Neural progenitor cell (in vitro differentiated cells): ENCODE results near the gene NKD1. TPM values are rescaled to one million over a fixed set of nuclear protein-coding genes. Genes with fewer than 3 reads are reported as not detected.

Experiments
- DNase-seq: peaks from one replicate; pipeline ENCODE4 v3.0.0-alpha.2; 2016; ENCODE audit warnings: low spot score
- H2AFZ ChIP-seq: fragments of 200-600 bp; sonication (generic); replicated peaks from 2 replicates; pipeline ENCODE4 v1.6.1; 2016; ENCODE audit warnings: antibody characterized with exemption
- H3F3A ChIP-seq: fragments of 200-600 bp; sonication (generic); 2 replicates; pipeline ENCODE4 v1.6.1; 2016; ENCODE audit warnings: antibody characterized with exemption, low read depth
- H3K27ac ChIP-seq: fragments of 200-600 bp; sonication (generic); 2 replicates; pipeline ENCODE4 v1.5.1; 2016; ENCODE audit warnings: mild to moderate bottlenecking
- H3K27me3 ChIP-seq: fragments of 200-600 bp; sonication (generic); 2 replicates; pipeline ENCODE4 v1.6.1; 2016; ENCODE audit warnings: mild to moderate bottlenecking, moderate library complexity
- H3K36me3 ChIP-seq: fragments of 200-600 bp; sonication (generic); 2 replicates; pipeline ENCODE4 v1.5.1; 2016
- H3K4me1 ChIP-seq: fragments of 200-600 bp; sonication (generic); 2 replicates; pipeline ENCODE4 v1.6.1; 2016; ENCODE audit warnings: mixed run types
- H3K4me2 ChIP-seq: fragments of 200-600 bp; sonication (generic); 2 replicates; pipeline ENCODE4 v1.6.1; 2016
- H3K4me3 ChIP-seq: fragments of 200-600 bp; sonication (generic); 2 replicates; pipeline ENCODE4 v1.5.1; 2016
- H3K79me2 ChIP-seq: fragments of 200-600 bp; sonication (generic); 2 replicates; pipeline ENCODE4 v1.6.1; 2016; ENCODE audit warnings: low read depth
- H3K9ac ChIP-seq: fragments of 200-600 bp; sonication (generic); 2 replicates; pipeline ENCODE4 v1.6.1; 2016
- H3K9me3 ChIP-seq: fragments of 200-600 bp; sonication (generic); 2 replicates; pipeline ENCODE4 v1.5.1; 2016; ENCODE audit warnings: low read depth
- H4K20me1 ChIP-seq: fragments of 200-600 bp; sonication (generic); 2 replicates; pipeline ENCODE4 v1.6.1; 2016; ENCODE audit warnings: low read depth
- H3K27ac Mint-ChIP-seq: 3 replicates; pipeline ENCODE4 v1.8.0; 2021; ENCODE audit warnings: mixed read lengths
- H3K27me3 Mint-ChIP-seq: 2 replicates; pipeline ENCODE4 v1.8.0; 2022; ENCODE audit warnings: low read depth, mild to moderate bottlenecking, inconsistent platforms, moderate library complexity, mixed read lengths; ENCODE audit not compliant: insufficient read depth
- H3K36me3 Mint-ChIP-seq: 3 replicates; pipeline ENCODE4 v1.8.0; 2021; ENCODE audit warnings: mixed read lengths
- H3K4me1 Mint-ChIP-seq: 3 replicates; pipeline ENCODE4 v1.8.0; 2021; ENCODE audit warnings: mixed read lengths
- H3K4me3 Mint-ChIP-seq: 3 replicates; pipeline ENCODE4 v1.8.0; 2021; ENCODE audit warnings: mild to moderate bottlenecking, moderate library complexity, mixed read lengths
- H3K9me3 Mint-ChIP-seq: 3 replicates; pipeline ENCODE4 v1.8.0; 2020; ENCODE audit warnings: mixed read lengths
- EZH2 ChIP-seq: fragments of 200-600 bp; sonication (generic); IDR thresholded peaks from 2 replicates; pipeline ENCODE4 v1.6.1; 2017; ENCODE audit warnings: antibody characterized with exemption, mild to moderate bottlenecking, moderate library complexity
- EZH2phosphoT487 ChIP-seq: fragments of 200-600 bp; sonication (generic); IDR thresholded peaks from 2 replicates; pipeline ENCODE4 v1.6.1; 2017; ENCODE audit warnings: antibody characterized with exemption
- total RNA-seq: library from RNA; depleted of rRNA; stranded (reverse); fragments of >200 nt; gene quantifications from 2 replicates; pipeline ENCODE4 v1.2.3, GENCODE V29; 2015; ENCODE audit warnings: low replicate concordance
- TF ChIP-seq, protein P1 (sequence below): fragments of 200-600 bp; sonication (generic); IDR thresholded peaks from 2 replicates; pipeline ENCODE4 v1.5.1; 2017; ENCODE audit warnings: antibody characterized with exemption, mild to moderate bottlenecking

NKD1 gene
- total RNA-seq, 1 donor from 2014 or later, result 5.3 TPM

DNA sequence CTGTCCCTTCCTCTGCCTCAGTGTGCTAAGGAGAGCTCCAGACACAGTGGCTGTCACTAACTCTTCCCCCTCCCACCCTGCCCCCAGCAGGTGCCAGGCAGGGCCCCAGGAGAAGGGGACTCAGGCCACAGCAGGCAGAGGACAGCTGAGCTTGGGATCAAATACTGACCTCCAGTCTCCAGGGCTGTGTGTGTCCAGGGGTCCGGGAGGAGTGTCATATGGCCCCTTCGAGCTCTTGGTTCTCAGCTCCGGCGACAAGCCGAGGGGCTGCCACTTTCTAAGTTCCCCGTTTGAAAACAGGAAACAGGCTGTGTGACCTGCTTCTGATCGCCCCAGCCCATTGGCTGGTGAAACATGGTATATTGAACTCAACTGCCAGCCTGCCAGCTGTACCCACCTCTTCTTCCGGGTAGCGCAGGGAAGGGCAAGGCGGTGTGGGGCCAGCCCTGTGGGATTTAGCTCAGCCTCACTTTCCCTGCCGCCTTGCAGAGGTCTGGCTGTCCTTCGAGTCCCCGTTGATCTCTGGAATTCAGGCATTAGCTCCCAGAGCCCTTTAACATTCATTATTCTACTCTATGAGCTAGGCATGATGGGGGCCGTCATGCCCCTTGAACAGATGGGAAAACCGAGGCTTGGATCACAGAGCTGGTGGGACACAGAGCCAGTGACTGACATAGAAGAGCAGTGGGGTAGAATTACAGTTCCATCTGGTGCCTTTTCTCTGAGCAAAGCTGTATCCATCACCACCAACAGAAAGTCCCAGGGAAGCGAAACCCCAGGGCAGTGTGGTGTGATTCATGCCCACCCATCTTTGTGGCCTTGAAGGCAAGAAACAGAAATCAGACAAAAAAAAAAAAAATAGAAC, 133.1 kb downstream of the NKD1 start, which contains the start of gene SNX20:
TSS of gene SNX20 (minus strand) at position 292 of the 865 bp plus-strand sequence. CDS start 3,786 bp downstream, outside the sequence.
- no peak for DNase-seq
- no peaks in the 10 kb centered on the region for H3K36me3 Mint-ChIP-seq
- H3K27me3 Mint-ChIP-seq, result peaks cover 5% of the 10 kb centered on the region

DNA sequence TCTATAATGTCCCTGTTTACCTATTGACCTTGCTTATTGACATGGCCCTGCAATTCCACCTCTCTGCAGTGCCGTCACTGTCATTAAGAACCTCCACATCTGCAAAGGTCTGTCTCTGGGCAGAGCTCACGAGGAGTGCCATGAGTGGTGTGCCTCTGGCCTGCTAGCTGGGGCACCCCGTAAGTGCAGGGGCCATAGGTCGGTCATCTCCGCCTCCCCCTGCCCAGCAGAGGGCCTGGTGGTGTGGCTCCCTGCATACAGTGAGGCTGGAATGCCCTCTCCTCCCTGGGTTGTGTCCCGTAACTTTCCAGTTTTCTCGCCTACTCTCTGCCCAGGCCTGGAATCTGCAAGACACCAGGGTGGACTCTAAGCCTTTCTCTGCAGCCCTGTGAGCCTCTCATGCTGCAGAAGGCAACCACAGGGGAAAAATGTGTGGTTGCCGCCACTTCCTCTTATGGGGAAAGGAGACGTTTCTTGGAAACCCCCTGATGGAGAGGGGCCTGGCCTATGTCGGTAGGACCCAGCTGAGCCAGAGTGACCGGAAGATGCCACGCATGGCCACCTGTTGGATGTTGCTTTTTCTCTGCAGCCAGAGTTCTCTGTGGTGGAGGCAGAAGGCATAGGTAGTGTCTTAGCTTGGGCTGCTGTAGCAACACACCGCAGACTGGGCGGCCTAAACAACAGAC, 135.6 kb downstream of the NKD1 start:
- no peak overlapping the region for H3K27ac Mint-ChIP-seq
- Histone ChIP-seq H3K4me1 (no peaks in the 10 kb centered on the region), H3K79me2 (no peaks in the 10 kb centered on the region), H3K4me3 (no peak overlapping the region), H3K9me3 (no peaks in the 10 kb centered on the region), H3K27ac (no peak overlapping the region), H4K20me1 (no peaks in the 10 kb centered on the region), H3K36me3 (no peaks in the 10 kb centered on the region), H3F3A (no peaks in the 10 kb centered on the region), H3K4me2 (no peak overlapping the region), H3K9ac (no peak overlapping the region), H3K27me3 (no peaks in the 10 kb centered on the region), H2AFZ (no peak overlapping the region)
- no peaks in the 10 kb centered on the region for H3K36me3 Mint-ChIP-seq
- H3K27me3 Mint-ChIP-seq, result peaks cover 2% of the 10 kb centered on the region
- DNase-seq, result no peak
- no peaks in the 10 kb centered on the region for H3K4me1 Mint-ChIP-seq
- H3K4me3 Mint-ChIP-seq, result no peak overlapping the region
- TF ChIP-seq EZH2 (no peak), EZH2phosphoT487 (no peak)
- TF ChIP-seq, protein P1, sequence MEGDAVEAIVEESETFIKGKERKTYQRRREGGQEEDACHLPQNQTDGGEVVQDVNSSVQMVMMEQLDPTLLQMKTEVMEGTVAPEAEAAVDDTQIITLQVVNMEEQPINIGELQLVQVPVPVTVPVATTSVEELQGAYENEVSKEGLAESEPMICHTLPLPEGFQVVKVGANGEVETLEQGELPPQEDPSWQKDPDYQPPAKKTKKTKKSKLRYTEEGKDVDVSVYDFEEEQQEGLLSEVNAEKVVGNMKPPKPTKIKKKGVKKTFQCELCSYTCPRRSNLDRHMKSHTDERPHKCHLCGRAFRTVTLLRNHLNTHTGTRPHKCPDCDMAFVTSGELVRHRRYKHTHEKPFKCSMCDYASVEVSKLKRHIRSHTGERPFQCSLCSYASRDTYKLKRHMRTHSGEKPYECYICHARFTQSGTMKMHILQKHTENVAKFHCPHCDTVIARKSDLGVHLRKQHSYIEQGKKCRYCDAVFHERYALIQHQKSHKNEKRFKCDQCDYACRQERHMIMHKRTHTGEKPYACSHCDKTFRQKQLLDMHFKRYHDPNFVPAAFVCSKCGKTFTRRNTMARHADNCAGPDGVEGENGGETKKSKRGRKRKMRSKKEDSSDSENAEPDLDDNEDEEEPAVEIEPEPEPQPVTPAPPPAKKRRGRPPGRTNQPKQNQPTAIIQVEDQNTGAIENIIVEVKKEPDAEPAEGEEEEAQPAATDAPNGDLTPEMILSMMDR, result no peak
- H3K9me3 Mint-ChIP-seq, result no peaks in the 10 kb centered on the region

More for the DNA sequence above, 133.1 kb downstream of the NKD1 start, which contains the start of gene SNX20:
- Mint-ChIP-seq H3K4me1 (no peaks in the 10 kb centered on the region), H3K9me3 (no peaks in the 10 kb centered on the region), H3K4me3 (no peak within 1 kb of the TSS), H3K27ac (no peak within 1 kb of the TSS)
- no peaks in the 10 kb centered on the region for H3K79me2 ChIP-seq
- H3K27me3 ChIP-seq, result no peaks in the 10 kb centered on the region
- no peaks in the 10 kb centered on the region for H3K9me3 ChIP-seq
- no peak within 1 kb of the TSS for H3K4me2 ChIP-seq
- no peaks in the 10 kb centered on the region for H4K20me1 ChIP-seq
- H3K9ac ChIP-seq, result no peak within 1 kb of the TSS
- no peak within 1 kb of the TSS for H3K4me3 ChIP-seq
- H3K4me1 ChIP-seq, result no peaks in the 10 kb centered on the region
- TF ChIP-seq, protein P1, result no peak
- TF ChIP-seq EZH2 (no peak), EZH2phosphoT487 (no peak)
- H3K36me3 ChIP-seq, result no peaks in the 10 kb centered on the region
- H3F3A ChIP-seq, result no peaks in the 10 kb centered on the region
- H3K27ac ChIP-seq, result no peak within 1 kb of the TSS
- H2AFZ ChIP-seq, result no peak within 1 kb of the TSS

DNA sequence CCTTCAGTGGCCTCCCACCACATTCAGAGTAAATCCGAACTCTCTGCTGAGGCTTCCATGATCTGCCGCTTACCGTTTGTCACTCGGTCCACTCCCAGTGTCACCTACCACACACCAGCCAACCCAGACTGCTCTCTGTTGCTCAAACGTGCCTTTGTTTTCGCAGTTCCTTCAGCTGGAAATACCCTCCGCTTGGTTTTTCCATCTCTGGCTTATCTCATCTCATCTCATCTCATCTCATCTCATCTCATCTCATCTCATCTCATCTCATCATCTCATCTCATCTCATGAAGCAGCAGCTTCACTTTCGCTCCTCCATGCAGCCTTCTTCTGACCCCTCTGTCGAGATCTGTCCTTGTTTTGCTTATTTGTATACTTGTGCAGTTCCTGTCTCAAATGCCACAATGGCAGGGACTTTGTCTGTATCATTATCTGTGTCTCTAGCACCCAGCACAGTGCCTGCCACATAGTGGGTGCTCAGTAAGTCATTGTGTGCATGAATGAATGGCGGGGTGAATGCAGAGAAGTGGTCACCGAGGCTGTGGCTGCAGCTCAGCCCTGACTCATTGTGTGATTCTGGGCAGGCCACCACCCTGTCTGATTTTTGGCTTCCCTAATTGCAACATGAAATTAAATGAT, 136.7 kb downstream of the NKD1 start:
- no peaks in the 10 kb centered on the region for H3K9me3 Mint-ChIP-seq
- no peak overlapping the region for H3K4me3 Mint-ChIP-seq
- H4K20me1 ChIP-seq, result no peaks in the 10 kb centered on the region
- no peaks in the 10 kb centered on the region for H3K36me3 ChIP-seq
- no peak overlapping the region for H3K27ac Mint-ChIP-seq
- no peak overlapping the region for H2AFZ ChIP-seq
- H3K9ac ChIP-seq, result no peak overlapping the region
- H3K4me1 Mint-ChIP-seq, result no peaks in the 10 kb centered on the region
- peaks cover 2% of the 10 kb centered on the region for H3K27me3 Mint-ChIP-seq
- H3K79me2 ChIP-seq, result no peaks in the 10 kb centered on the region
- H3K4me1 ChIP-seq, result no peaks in the 10 kb centered on the region
- H3F3A ChIP-seq, result no peaks in the 10 kb centered on the region
- H3K4me3 ChIP-seq, result no peak overlapping the region
- H3K4me2 ChIP-seq, result no peak overlapping the region
- H3K27me3 ChIP-seq, result no peaks in the 10 kb centered on the region
- H3K36me3 Mint-ChIP-seq, result no peaks in the 10 kb centered on the region
- TF ChIP-seq, protein P1, result no peak
- TF ChIP-seq EZH2, result no peak
- TF ChIP-seq EZH2phosphoT487, result no peak
- no peak for DNase-seq
- no peak overlapping the region for H3K27ac ChIP-seq
- H3K9me3 ChIP-seq, result no peaks in the 10 kb centered on the region
